KOPT-K1 (cell line): ENCODE measurements around the gene KCNN3.

Experiments used
- H3K27ac ChIP-seq: fragments of 200-600 bp; sonication (generic); 2 replicates; pipeline ENCODE4 v1.5.1; 2016; ENCODE audit warnings: antibody characterized with exemption, mild to moderate bottlenecking, low read depth, low read length; ENCODE audit not compliant: poor library complexity, severe bottlenecking
- H3K36me3 ChIP-seq: fragments of 200-600 bp; sonication (generic); 2 replicates; pipeline ENCODE4 v1.5.1; 2017; ENCODE audit warnings: antibody characterized with exemption, mild to moderate bottlenecking, low read length, moderate library complexity; ENCODE audit not compliant: insufficient read depth
- H3K9me3 ChIP-seq: fragments of 200-600 bp; sonication (generic); 2 replicates; pipeline ENCODE4 v1.5.1; 2017; ENCODE audit warnings: antibody characterized with exemption, low read length, mild to moderate bottlenecking; ENCODE audit not compliant: insufficient read depth, poor library complexity, severe bottlenecking

Gene KCNN3

DNA sequence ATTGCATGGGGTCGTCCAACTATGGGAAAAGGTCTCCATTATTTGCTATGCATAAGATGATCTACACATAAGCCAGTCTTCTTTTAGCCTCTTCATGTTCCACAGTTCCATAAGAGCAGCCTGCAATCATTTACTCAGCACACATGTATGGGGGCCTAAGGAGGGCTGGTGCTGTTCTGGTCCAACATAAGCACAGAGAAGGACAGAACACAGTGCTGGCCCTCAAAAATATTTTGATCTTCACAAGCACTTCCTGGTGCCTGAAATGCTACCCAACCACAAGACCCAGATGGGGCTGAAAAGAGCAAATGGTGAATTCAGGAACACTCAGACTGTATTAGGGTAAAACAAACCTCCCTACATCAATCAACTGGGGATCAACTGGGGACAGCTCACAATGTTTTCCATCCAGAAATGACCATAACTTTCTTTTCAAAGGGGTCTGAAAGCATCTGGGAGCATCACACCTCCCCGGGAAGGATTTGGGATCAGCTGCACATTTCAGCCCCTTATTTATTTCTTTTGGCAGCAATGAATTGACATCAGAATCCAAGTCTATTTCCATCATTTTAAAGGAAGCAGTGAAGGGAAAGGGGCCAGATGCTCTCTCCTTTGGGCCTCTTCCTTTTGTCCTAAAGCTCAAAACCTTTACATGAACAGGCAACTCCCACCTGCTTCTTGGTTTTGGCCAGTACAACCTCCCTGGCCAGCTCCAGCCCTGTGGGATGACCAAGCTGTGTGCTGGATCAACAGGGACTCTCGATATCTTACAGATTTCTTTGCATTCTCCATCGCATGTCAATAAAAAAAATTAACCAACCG, 45.7 kb downstream of the KCNN3 start:
- H3K9me3 ChIP-seq = no peaks in the 10 kb centered on the region
- no peaks in the 10 kb centered on the region for H3K36me3 ChIP-seq
- H3K27ac ChIP-seq = no peak overlapping the region

DNA sequence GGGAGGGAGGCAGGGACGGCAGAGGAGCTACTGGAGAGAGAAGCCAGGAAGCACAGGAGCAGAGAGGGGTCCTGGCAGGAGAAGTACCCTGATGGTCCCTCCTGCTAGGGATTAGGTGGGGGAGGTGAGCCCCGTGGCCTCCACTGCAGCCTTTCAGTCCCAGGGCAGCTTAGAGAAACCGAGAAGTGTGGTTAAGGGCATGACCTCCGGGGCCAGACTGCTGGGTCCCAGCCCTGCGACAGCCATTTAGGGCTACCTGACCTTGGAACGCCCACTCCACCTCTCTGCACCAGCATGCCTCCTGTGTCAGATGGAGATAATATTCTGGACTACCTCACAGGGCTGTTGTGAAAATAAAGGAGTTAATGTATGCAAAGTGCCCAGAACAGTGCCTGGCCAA, 47.4 kb downstream of the KCNN3 start:
- no peaks in the 10 kb centered on the region for H3K36me3 ChIP-seq
- no peak overlapping the region for H3K27ac ChIP-seq
- no peaks in the 10 kb centered on the region for H3K9me3 ChIP-seq

DNA sequence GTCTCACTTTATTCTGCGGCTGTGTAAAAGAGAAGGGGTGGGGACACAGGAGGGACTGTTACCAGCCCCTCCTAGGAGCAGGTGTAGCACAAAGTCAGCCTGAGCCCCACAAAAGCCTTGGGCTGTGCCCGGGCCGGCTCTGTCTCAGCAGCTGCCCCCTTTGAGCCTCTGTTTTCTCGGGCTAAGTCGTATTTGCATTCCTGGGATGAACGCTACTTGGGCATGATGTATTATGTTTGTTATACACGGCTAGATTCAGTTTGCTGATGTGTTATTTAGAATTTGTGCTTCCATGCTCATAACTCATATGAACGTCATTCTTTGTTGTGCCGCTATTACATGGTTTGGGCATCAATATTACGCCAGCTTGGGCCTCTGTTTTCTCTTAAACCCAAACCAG, 47.8 kb downstream of the KCNN3 start:
- no peaks in the 10 kb centered on the region for H3K36me3 ChIP-seq
- no peak overlapping the region for H3K27ac ChIP-seq
- H3K9me3 ChIP-seq = no peaks in the 10 kb centered on the region

DNA sequence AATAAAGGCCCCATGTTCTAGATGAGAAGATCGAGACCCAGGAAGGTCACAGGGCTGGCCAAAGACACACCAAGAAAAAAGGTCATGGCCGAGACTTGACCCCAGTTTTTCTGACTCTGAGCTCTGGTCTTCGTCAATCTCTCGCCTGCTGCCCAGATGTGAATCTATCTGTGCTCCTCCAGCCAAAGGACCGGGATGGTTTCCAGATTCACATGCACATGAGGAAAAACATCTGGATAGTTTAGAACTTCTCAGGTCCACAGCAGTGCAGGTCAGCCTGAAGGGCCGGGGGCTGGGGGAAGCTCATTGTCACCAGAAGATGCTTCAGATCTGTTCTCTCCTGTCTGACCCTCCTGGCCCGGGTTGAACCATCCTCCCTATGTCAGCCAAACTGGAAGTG, 49.0 kb downstream of the KCNN3 start:
- H3K36me3 ChIP-seq = no peaks in the 10 kb centered on the region
- no peaks in the 10 kb centered on the region for H3K9me3 ChIP-seq
- no peak overlapping the region for H3K27ac ChIP-seq

DNA sequence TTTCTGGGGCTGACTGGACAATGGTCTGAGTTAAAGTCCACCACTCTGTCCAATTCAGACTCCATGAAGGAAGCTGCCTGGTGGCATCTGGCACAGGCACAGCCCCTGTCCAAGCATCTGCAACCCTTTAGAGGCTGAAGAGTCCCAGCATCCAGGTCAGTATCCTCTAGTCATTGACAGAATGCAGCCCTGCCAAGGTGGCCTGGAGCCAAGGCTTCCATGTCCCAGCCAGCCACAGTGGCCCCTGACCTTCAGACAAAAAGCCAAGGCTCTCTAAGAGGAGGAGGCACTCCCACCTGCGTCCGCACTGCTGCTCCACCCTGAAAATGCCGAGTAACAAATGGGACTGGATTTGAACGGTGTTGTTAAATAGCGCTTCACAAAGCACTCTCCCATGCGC, 49.4 kb downstream of the KCNN3 start:
- Histone ChIP-seq H3K27ac (no peak overlapping the region), H3K36me3 (no peaks in the 10 kb centered on the region)

DNA sequence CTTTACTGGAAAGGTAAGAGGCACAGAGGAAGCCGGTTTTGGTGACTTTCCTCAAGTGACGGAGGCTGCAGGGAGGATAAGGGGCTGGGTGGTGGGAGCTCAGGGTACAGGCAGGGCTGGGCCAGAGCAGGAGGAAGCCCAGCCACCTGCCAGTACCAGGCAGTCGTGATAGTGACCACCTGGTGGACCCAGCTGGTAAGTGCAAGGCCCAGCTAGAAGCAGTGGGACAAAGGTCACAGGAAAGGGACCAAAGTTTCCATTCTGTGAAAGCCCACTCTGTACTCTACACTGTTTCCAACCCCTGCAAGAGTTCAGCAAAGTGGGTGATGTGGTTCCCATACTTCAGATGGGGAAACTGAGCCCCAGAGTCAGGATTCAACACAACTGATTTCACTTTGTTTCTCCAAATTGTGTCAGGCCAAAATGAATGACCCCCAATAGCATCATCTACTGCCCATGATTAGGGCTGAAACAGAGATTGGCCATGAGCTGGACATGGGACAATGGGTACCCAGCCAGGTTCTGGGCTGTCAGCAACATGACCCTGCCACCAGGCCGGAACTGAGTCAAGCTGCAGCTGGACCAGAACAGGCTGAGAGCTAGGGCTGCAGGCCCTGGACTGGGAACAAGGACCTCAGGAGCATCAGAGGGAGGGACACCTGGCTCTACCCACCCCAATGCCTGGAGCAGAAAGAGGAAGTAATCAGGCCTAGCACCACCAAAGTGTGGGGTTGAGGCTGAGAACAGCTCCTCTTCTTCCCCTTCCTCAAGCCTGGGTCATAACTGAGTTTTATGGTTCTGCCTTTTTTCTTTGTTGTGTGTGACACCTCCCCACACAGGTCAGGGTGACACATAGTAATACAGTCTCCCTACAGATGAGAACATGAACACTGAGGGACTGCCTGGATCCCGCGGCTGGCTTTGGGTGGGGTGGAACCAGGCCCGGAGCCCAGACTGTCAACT, 50.2 kb downstream of the KCNN3 start:
- H3K27ac ChIP-seq = no peak overlapping the region
- no peaks in the 10 kb centered on the region for H3K9me3 ChIP-seq
- no peaks in the 10 kb centered on the region for H3K36me3 ChIP-seq

More for the DNA sequence above, 49.4 kb downstream of the KCNN3 start:
- no peaks in the 10 kb centered on the region for H3K9me3 ChIP-seq

DNA sequence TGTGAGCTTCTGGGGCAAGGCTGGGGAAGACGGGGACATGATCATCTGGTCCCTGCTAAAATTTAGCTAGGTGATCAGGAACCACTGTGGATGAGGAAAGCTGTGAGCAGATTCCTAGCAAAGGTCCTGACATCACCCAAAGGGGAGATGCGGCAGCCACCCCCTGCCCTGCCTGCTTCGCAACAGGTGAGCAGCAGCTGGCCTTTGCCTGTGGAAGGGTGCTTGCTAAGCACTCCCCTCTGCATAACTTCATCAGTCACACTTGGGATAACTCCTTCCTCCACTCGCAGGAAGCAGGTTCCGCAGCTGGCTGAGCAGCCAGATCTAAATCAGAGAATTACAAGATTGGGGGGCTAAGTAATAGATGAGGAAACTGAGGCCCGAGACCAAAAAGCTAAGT, 51.2 kb downstream of the KCNN3 start:
- Histone ChIP-seq H3K9me3 (no peaks in the 10 kb centered on the region), H3K36me3 (no peaks in the 10 kb centered on the region), H3K27ac (no peak overlapping the region)

DNA sequence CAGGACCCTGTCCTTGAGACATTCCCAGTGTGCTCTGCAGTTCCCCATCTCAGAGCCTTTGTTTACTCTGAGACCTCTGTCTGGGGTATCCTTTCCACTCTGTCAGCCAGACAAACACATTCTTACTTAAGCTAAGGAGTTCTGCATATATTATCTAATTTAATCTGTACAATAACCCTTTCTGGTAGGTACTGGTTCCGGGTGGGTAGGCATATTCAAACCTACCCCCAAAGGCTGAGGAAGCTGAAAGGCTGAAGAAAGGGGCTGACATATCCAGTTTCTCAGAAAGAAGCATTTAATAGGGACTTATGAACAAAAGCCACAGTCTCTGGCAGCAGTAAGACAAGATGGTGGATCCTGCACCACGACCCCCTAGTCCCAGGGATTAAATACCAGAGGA, 53.1 kb downstream of the KCNN3 start:
- Histone ChIP-seq H3K27ac (no peak overlapping the region), H3K9me3 (no peaks in the 10 kb centered on the region), H3K36me3 (no peaks in the 10 kb centered on the region)

DNA sequence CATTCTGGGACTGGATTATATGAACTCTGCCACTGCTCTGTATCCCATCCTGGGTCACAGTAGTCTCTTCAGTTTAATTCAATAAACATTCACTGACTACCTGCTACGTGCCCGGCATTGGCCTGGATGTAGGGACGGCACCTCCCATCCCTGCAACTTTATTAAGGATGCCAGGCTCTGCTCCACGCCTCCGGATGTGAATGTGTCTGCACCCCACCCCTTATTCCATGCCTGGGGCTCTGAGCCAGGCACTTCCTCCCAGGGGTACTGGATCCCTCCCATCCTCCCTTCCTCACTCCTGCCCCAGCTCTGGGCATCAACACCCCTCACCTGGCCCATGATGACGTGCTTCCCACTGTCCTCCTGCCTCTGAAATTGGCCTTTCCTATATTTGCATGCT, 53.7 kb downstream of the KCNN3 start:
- Histone ChIP-seq H3K9me3 (no peaks in the 10 kb centered on the region), H3K27ac (no peak overlapping the region), H3K36me3 (no peaks in the 10 kb centered on the region)

DNA sequence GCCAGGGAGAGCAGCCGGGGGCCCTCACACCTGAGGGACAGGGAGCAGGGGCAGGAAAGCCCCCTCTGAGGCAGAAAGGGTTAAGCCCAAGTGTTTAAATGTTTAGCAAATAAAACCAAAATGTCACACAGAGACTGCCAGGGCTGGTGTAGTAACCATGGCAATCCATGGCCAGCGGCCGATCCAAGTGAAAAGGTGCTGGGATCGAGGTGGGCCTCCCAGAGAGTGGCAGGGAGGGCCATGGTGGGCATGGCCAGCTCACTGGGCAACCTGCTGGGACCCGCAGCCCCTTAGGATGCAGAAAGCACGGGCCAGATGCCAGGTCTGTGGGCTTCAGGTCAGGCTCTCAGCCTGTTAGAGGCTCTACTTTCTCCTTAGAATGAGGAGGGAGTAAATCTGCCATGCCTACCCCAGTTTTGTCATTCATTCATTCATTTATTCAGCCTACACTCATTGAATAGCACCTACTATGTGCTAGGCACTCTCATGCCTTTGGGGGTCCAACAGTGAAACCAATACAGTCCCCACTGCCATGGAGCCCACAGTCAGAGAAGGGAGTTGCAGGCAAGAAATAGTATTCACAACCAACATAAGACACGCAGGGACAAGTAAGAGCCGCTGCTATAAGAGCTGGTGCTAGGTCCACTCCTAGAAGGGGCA, 56.1 kb downstream of the KCNN3 start:
- H3K27ac ChIP-seq = no peak overlapping the region
- no peaks in the 10 kb centered on the region for H3K9me3 ChIP-seq
- H3K36me3 ChIP-seq = no peaks in the 10 kb centered on the region

DNA sequence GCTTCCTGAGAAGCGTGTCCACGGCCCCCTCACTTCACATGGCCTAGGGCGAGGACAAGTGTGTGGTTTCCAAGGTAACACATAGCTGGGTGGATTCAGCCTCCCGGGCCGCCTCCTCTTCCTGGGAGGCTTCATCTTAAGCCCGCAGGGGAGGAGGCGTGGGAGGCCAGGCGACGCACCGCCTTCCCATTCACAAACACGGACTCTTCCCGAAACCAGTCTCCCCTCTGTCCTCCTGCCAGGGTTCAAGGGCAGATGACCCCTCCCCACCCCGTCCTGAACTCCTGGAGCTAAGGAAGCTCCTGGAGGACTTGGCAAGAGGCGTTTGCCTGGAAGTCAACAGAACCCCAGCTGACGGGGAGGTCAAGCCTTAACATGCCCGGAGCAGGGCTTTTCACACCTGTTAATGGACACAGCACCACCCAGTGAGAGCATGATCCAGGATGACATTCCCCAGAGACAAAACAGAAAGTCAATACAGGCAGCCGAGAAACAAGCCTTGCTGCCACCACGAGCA, 56.7 kb downstream of the KCNN3 start:
- Histone ChIP-seq H3K27ac (no peak overlapping the region), H3K36me3 (no peaks in the 10 kb centered on the region), H3K9me3 (no peaks in the 10 kb centered on the region)

DNA sequence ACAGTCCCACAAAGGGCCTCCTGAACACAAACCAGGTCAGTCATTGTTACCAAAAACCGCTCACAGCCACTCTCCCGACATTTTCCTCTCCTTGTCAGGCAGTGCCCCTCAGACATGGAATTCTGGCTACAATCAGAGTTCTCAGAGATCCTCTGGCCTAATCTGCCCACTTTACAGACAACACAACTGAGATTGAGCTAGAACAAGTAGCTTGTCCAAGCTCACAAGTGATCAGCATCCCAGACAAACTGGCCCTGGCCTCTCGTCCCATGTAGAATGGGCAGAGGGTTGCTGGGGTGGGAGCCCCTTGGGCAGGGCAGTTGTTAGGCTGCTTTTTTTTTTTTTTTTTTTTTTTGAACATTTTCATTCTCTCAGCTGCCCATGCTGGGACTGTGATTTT, 57.2 kb downstream of the KCNN3 start:
- no peak overlapping the region for H3K27ac ChIP-seq
- no peaks in the 10 kb centered on the region for H3K9me3 ChIP-seq

DNA sequence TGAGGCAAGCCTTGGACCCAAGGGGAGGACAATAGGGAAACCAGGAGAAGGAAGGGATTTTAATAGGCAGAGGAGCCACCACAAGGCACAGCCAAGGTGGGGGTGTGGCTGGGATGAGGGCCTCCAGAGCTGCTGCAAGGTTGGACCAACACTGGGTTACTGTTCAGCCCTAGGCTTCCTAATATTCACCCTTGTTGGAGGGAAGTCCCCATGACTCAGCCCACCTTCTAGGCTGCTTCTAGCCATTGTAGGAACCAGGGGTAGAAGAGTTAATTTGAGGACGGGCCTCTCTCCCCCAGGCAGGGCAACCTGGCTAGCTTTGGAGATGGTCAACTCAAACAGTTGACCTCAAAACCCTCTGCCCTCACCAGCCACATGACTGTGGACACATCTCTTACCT, 59.5 kb downstream of the KCNN3 start:
- H3K9me3 ChIP-seq = no peaks in the 10 kb centered on the region
- no peaks in the 10 kb centered on the region for H3K36me3 ChIP-seq
- no peak overlapping the region for H3K27ac ChIP-seq

More for the DNA sequence above, 57.2 kb downstream of the KCNN3 start:
- no peaks in the 10 kb centered on the region for H3K36me3 ChIP-seq

DNA sequence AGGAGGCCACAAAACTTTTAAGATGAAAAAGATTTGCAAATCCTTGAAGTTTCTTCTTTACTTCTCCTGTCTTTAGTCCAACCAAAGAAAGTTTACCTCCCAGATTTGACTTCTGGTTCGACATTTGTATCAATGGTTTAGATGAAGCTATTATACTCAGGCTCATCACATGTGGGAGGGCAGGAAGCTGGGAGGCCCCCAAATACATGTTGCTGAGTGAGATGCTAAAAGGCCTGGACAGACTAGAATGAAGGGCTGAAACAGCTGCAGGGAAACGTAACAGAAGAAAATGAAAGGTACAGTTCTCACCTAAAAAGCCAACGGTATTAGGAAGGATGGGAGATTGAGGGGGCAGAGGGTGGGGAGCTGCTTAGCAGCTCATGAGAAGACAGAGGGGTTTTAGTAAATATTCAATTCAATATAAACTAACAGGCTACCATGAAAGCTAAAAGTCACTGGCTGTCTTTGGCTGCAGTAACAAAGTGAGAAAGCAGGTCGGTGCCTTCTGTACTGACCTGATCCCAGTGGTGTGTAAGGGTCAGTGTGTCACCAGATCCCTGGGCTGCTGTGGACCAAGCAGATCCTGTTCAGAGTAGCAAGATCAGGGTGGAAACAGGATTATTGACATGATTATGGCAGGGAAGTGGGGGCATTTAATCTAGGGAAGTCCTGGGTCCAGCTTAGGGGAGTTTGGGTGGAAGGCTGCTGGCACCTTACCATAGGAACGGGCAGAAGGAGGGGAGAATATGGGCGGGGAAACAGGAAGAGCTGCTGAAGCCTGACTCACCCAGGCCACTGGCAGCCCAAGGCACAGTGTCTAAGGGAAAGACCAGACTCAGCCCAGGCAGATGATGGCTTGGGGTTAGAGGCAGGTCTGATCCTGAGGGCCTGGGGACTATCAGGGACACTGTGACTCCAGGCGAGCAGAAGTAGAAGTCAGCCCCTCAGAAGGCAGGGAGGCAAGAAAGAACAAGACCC, 60.4 kb downstream of the KCNN3 start:
- Histone ChIP-seq H3K27ac (peak overlapping the region; percentile 39), H3K36me3 (no peaks in the 10 kb centered on the region), H3K9me3 (no peaks in the 10 kb centered on the region)
